ENCODE data around the gene RNF222. TPM values are rescaled to one million over a fixed set of nuclear protein-coding genes. Genes with fewer than 3 reads are reported as not detected.
A peak's percentile ranks its signal among the peaks of the same experiment; 100 is the strongest.

The RNF222 gene
- polyA plus RNA-seq, 2 of the 4 experiments (the other 2 are of a cell fraction), result not detected

DNA sequence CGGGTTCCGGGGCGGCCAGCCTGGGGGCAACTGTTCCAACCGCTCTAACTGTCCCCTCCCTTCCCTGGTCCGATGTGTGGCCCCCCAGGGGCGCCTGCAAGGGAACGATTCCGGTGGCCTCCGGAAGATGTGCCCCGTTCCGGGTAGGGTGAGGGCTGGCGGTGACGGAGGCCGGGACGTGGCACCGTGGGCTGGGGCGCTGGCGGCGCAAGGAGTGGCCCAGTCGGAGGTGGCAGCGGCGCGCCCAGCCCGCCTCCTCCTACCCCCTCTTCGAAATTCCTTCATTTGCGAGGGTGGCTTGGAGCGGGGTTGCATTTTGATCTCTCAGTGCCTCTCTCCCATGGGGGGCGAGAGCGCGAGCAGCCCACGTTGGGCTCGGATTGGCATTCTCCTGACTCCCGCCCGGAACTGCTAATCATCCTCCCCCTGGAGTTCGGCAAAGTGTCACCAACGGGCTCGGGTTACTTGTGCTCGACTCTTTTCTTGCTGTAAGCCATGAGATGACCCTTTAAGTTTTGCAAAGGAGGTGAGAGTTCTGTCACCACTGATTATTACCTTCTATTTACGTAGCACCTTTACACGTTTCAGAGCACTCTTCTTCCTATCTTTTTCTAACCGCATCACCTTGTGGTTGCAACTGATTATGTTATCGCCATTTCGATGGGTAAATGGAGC is 38.7 kb upstream of the RNF222 start (continued):
- TF ChIP-seq MAZ (IDR thresholded peaks at IDR 0.05; ENCODE audit: borderline replicate concordance, low read depth, low read length) (no peak), JUNB (IDR thresholded peaks at IDR 0.05) (no peak), EHF (CRISPR knock-in tag; IDR thresholded peaks at IDR 0.05) (no peak), ZC3H11A (IDR thresholded peaks at IDR 0.05) (no peak), CHD2 (IDR thresholded peaks at IDR 0.05; ENCODE audit: low read length, partially characterized antibody) (no peak), NPAS2 (CRISPR knock-in tag; IDR thresholded peaks at IDR 0.05; ENCODE audit: borderline replicate concordance) (no peak), CHD4 (IDR thresholded peaks at IDR 0.05; ENCODE audit: borderline replicate concordance) (no peak), POLR2AphosphoS2 (conservative IDR thresholded peaks at IDR 0.05; ENCODE audit: low read length) (no peak), HOXA7 (CRISPR knock-in tag; IDR thresholded peaks at IDR 0.05) (no peak), KDM1A (IDR thresholded peaks at IDR 0.05; ENCODE audit: low read depth) (no peak), ZNF302 (CRISPR knock-in tag; IDR thresholded peaks at IDR 0.05) (no peak), HEYL (CRISPR knock-in tag; IDR thresholded peaks at IDR 0.05) (no peak), JUN (IDR thresholded peaks at IDR 0.05) (peak in 1 of 2 experiments; percentile 32; a peak in 1 of 5 replicates), SREBF2 (IDR thresholded peaks at IDR 0.05) (0 out of 2 replicates have a peak, but pooled peaks have one; percentile 9), HOXB13 (CRISPR knock-in tag; IDR thresholded peaks at IDR 0.05; ENCODE audit: low read depth) (no peak), FOSL2 (IDR thresholded peaks at IDR 0.05) (no peak), FOSL2 (CRISPR knock-in tag; IDR thresholded peaks at IDR 0.05) (0 out of 2 replicates have a peak, but pooled peaks have one; percentile 0), PHF8 (IDR thresholded peaks at IDR 0.05; ENCODE audit: borderline replicate concordance, low read depth) (peak; percentile 20), RAD21 (conservative IDR thresholded peaks at IDR 0.05 in 1 of 2, IDR thresholded peaks at IDR 0.05 in 1 of 2) (no peak), RFX5 (IDR thresholded peaks at IDR 0.05) (peak; percentile 48; the same call in 1 of the 2 replicates), GATA3 (IDR thresholded peaks at IDR 0.05; ENCODE audit: borderline replicate concordance) (0 out of 2 replicates have a peak, but pooled peaks have one; percentile 9), ZSCAN20 (CRISPR knock-in tag; IDR thresholded peaks at IDR 0.05) (no peak), NFE2L2 (conservative IDR thresholded peaks at IDR 0.05; ENCODE audit: low read length) (no peak)
- TF ChIP-seq, protein P1, sequence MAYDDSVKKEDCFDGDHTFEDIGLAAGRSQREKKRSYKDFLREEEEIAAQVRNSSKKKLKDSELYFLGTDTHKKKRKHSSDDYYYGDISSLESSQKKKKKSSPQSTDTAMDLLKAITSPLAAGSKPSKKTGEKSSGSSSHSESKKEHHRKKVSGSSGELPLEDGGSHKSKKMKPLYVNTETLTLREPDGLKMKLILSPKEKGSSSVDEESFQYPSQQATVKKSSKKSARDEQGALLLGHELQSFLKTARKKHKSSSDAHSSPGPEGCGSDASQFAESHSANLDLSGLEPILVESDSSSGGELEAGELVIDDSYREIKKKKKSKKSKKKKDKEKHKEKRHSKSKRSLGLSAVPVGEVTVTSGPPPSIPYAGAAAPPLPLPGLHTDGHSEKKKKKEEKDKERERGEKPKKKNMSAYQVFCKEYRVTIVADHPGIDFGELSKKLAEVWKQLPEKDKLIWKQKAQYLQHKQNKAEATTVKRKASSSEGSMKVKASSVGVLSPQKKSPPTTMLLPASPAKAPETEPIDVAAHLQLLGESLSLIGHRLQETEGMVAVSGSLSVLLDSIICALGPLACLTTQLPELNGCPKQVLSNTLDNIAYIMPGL (CRISPR knock-in tag; IDR thresholded peaks at IDR 0.05; ENCODE audit: borderline replicate concordance), result peak; percentile 65; the same call in 1 of the 2 replicates
- TF ChIP-seq, protein P2, sequence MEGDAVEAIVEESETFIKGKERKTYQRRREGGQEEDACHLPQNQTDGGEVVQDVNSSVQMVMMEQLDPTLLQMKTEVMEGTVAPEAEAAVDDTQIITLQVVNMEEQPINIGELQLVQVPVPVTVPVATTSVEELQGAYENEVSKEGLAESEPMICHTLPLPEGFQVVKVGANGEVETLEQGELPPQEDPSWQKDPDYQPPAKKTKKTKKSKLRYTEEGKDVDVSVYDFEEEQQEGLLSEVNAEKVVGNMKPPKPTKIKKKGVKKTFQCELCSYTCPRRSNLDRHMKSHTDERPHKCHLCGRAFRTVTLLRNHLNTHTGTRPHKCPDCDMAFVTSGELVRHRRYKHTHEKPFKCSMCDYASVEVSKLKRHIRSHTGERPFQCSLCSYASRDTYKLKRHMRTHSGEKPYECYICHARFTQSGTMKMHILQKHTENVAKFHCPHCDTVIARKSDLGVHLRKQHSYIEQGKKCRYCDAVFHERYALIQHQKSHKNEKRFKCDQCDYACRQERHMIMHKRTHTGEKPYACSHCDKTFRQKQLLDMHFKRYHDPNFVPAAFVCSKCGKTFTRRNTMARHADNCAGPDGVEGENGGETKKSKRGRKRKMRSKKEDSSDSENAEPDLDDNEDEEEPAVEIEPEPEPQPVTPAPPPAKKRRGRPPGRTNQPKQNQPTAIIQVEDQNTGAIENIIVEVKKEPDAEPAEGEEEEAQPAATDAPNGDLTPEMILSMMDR (IDR thresholded peaks at IDR 0.05), result 0 out of 3 replicates have a peak, but pooled peaks have one; percentile 3
- TF ChIP-seq, protein P3, sequence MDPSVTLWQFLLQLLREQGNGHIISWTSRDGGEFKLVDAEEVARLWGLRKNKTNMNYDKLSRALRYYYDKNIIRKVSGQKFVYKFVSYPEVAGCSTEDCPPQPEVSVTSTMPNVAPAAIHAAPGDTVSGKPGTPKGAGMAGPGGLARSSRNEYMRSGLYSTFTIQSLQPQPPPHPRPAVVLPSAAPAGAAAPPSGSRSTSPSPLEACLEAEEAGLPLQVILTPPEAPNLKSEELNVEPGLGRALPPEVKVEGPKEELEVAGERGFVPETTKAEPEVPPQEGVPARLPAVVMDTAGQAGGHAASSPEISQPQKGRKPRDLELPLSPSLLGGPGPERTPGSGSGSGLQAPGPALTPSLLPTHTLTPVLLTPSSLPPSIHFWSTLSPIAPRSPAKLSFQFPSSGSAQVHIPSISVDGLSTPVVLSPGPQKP (IDR thresholded peaks at IDR 0.05; ENCODE audit: low read depth, low read length), result no peak
- TF ChIP-seq, protein P4, sequence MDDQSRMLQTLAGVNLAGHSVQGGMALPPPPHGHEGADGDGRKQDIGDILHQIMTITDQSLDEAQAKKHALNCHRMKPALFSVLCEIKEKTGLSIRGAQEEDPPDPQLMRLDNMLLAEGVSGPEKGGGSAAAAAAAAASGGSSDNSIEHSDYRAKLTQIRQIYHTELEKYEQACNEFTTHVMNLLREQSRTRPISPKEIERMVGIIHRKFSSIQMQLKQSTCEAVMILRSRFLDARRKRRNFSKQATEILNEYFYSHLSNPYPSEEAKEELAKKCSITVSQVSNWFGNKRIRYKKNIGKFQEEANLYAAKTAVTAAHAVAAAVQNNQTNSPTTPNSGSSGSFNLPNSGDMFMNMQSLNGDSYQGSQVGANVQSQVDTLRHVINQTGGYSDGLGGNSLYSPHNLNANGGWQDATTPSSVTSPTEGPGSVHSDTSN (IDR thresholded peaks at IDR 0.05), result no peak
- TF ChIP-seq, protein P5, sequence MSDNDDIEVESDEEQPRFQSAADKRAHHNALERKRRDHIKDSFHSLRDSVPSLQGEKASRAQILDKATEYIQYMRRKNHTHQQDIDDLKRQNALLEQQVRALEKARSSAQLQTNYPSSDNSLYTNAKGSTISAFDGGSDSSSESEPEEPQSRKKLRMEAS (IDR thresholded peaks at IDR 0.05), result no peak; the same call in none of the 2 replicates
- TF ChIP-seq, protein P6, sequence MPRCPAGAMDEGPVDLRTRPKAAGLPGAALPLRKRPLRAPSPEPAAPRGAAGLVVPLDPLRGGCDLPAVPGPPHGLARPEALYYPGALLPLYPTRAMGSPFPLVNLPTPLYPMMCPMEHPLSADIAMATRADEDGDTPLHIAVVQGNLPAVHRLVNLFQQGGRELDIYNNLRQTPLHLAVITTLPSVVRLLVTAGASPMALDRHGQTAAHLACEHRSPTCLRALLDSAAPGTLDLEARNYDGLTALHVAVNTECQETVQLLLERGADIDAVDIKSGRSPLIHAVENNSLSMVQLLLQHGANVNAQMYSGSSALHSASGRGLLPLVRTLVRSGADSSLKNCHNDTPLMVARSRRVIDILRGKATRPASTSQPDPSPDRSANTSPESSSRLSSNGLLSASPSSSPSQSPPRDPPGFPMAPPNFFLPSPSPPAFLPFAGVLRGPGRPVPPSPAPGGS (IDR thresholded peaks at IDR 0.05), result no peak
- TF ChIP-seq, protein P7, sequence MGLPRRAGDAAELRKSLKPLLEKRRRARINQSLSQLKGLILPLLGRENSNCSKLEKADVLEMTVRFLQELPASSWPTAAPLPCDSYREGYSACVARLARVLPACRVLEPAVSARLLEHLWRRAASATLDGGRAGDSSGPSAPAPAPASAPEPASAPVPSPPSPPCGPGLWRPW (IDR thresholded peaks at IDR 0.05), result no peak
- TF ChIP-seq, protein P8, sequence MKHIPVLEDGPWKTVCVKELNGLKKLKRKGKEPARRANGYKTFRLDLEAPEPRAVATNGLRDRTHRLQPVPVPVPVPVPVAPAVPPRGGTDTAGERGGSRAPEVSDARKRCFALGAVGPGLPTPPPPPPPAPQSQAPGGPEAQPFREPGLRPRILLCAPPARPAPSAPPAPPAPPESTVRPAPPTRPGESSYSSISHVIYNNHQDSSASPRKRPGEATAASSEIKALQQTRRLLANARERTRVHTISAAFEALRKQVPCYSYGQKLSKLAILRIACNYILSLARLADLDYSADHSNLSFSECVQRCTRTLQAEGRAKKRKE (CRISPR knock-in tag; IDR thresholded peaks at IDR 0.05; ENCODE audit: low read depth), result no peak
